CD4-positive, alpha-beta T cell treated with Interleukin-15 for 1 hour (primary cell): Measurements from ENCODE around the gene TPI1.
"Not testable (repeated sequence)": the region's sequence is repeated elsewhere in the genome, so short reads cannot be mapped to it uniquely, and the experiment has no call there.

ENCODE experiments used
- DNase-seq: peaks from one replicate; pipeline ENCODE4 v3.0.0-alpha.2; 2020

TPI1 gene

GRCh38 chr12:6849427-6849826 is 17.9 kb upstream of the TPI1 start:
- no peak for DNase-seq

GRCh38 chr12:6849976-6850560 is 17.3 kb upstream of the TPI1 start:
- no peak for DNase-seq

GRCh38 chr12:6850796-6851152 is 16.6 kb upstream of the TPI1 start:
- DNase-seq: no peak

- peak; percentile 97 for DNase-seq
These were observed 16.0 kb upstream of the TPI1 start, which contains the start of gene CDCA3 for GRCh38 chr12:6851153-6851920. TSS of gene CDCA3 (minus strand) at chr12:6851286. CDS start at chr12:6850952, 334 bp downstream.

- DNase-seq: peak; percentile 99
These were observed 15.2 kb upstream of the TPI1 start, which contains the start of gene USP5 for GRCh38 chr12:6851921-6852650. TSS of gene USP5 (plus strand) at chr12:6852150. CDS start at chr12:6852180, 30 bp downstream.

- DNase-seq: peak; percentile 56
These were observed 14.5 kb upstream of the TPI1 start for GRCh38 chr12:6852651-6853354.

GRCh38 chr12:6853626-6854025 is 13.7 kb upstream of the TPI1 start:
- no peak for DNase-seq

- DNase-seq: no peak
These were observed 13.3 kb upstream of the TPI1 start for GRCh38 chr12:6854036-6854435.

- DNase-seq: no peak
These were observed 12.0 kb upstream of the TPI1 start for GRCh38 chr12:6855322-6855721.

GRCh38 chr12:6858799-6859198 is 8.5 kb upstream of the TPI1 start:
- DNase-seq: no peak

- DNase-seq: no peak
These were observed 7.2 kb upstream of the TPI1 start for GRCh38 chr12:6860116-6860515.

- no peak for DNase-seq
These were observed 6.4 kb upstream of the TPI1 start for GRCh38 chr12:6860942-6861341.

- DNase-seq: no peak
These were observed 5.9 kb upstream of the TPI1 start for GRCh38 chr12:6861391-6861790.

- no peak for DNase-seq
These were observed 4.3 kb upstream of the TPI1 start for GRCh38 chr12:6863033-6863432.

- DNase-seq: no peak
These were observed 3.6 kb upstream of the TPI1 start for GRCh38 chr12:6863586-6864321.

- DNase-seq: not testable (repeated sequence)
These were observed 2.0 kb upstream of the TPI1 start for GRCh38 chr12:6865307-6865706.

- no peak for DNase-seq
These were observed 990 bp upstream of the TPI1 start for GRCh38 chr12:6866163-6866919.

GRCh38 chr12:6866920-6867412 is 365 bp upstream of the TPI1 start:
- DNase-seq: no peak

- DNase-seq: no peak
These were observed 1.1 kb downstream of the TPI1 start for GRCh38 chr12:6868211-6869048.
